ENCODE data around the gene FCHO1.

DNA sequence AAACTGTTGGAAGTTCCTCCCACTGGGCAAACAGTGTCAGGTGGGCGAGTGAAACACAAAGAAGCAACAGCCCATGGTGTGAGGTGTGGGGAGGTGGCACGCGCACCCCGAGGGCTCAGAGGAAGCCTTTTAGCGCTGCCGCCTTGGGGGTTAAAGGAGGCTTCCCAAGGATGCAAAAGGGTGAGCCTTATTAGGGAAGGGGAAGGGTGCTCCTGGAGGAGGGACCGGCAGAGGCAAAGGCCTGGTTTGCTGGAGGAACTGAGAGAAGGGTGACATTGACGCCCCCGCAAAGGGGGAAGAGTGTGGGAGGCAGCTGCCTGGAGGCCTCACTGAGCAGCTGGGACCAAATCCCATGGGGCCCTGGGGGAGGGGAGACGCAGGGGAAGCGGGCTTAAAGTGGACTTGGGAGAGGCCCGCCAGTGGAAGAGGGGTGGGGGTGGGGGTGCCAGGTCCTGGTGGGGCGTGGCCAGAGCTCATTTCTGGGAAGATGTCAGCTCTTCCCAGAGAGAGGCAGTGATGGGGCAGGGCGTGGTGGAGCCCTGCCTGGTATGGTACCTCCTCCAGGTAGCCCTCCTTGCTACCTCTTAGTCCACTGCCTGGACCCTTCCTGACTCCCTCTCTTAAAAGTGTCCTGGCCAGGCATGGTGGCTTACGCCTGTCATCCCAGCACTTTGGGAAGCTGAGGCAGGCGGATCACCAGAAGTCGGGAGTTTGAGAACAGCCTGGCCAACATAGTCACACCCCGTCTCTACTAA is 12.0 kb upstream of the FCHO1 start:
- TF ChIP-seq, protein P1, sequence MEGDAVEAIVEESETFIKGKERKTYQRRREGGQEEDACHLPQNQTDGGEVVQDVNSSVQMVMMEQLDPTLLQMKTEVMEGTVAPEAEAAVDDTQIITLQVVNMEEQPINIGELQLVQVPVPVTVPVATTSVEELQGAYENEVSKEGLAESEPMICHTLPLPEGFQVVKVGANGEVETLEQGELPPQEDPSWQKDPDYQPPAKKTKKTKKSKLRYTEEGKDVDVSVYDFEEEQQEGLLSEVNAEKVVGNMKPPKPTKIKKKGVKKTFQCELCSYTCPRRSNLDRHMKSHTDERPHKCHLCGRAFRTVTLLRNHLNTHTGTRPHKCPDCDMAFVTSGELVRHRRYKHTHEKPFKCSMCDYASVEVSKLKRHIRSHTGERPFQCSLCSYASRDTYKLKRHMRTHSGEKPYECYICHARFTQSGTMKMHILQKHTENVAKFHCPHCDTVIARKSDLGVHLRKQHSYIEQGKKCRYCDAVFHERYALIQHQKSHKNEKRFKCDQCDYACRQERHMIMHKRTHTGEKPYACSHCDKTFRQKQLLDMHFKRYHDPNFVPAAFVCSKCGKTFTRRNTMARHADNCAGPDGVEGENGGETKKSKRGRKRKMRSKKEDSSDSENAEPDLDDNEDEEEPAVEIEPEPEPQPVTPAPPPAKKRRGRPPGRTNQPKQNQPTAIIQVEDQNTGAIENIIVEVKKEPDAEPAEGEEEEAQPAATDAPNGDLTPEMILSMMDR (IDR thresholded peaks at IDR 0.05), result no peak
- no peak for TF ChIP-seq POLR2A (IDR thresholded peaks at IDR 0.05)
